GM13976 (cell line): ENCODE results near the gene HOATZ.

ENCODE experiments used
- DNase-seq: peaks from one replicate; pipeline ENCODE4 v3.0.0; 2012; ENCODE audit warnings: low spot score
- in situ Hi-C: fragments of 300-500 bp; cut with MboI; formaldehyde crosslinking; loops from one replicate; pipeline ENCODE4 v1.12.0; 2022; ENCODE audit warnings: low sequenced_read_pairs, mixed read lengths, inconsistent platforms; ENCODE audit not compliant: unreplicated experiment
- TF ChIP-seq, protein P1 (sequence below): IDR thresholded peaks from 2 replicates; pipeline ENCODE4 v1.5.1; 2012; ENCODE audit warnings: borderline replicate concordance, mild to moderate bottlenecking; ENCODE audit not compliant: insufficient read depth; ENCODE audit errors: extremely low read depth, missing control alignments, control extremely low read depth

Gene HOATZ

DNA sequence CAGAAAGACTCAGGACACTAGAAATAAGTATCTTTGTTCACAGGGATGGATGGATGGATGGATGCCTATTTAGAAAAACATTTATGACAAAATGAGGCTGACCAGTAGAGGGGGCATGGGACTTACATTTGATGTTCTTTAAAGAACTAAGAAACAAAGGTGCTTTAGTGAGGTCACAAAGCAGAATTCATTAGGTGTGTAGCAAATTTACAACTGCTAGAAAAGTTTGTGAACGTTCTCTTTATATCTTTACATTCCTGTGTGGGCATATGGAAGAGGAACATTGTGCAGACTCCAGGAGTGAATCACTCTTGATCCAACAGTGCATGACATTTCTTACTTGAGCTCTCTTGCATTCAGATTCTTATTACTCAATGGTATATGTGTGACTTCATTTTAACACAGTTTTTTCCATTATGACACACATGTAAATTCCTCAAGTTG lies 71.8 kb downstream of the HOATZ start:
- TF ChIP-seq, protein P1, sequence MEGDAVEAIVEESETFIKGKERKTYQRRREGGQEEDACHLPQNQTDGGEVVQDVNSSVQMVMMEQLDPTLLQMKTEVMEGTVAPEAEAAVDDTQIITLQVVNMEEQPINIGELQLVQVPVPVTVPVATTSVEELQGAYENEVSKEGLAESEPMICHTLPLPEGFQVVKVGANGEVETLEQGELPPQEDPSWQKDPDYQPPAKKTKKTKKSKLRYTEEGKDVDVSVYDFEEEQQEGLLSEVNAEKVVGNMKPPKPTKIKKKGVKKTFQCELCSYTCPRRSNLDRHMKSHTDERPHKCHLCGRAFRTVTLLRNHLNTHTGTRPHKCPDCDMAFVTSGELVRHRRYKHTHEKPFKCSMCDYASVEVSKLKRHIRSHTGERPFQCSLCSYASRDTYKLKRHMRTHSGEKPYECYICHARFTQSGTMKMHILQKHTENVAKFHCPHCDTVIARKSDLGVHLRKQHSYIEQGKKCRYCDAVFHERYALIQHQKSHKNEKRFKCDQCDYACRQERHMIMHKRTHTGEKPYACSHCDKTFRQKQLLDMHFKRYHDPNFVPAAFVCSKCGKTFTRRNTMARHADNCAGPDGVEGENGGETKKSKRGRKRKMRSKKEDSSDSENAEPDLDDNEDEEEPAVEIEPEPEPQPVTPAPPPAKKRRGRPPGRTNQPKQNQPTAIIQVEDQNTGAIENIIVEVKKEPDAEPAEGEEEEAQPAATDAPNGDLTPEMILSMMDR = peak; percentile 48
- in situ Hi-C loops = loop anchor here (10.0 kb wide), 1 partner anchor 258 kb away; no protein-coding TSS in a partner anchor
- DNase-seq = peak; percentile 47
